ENCODE data around the gene DNAJB12. TPM values are rescaled to one million over a fixed set of nuclear protein-coding genes. Genes with fewer than 3 reads are reported as not detected.

The DNAJB12 gene
- total and polyA plus RNA-seq, 8 donors, result 25.1 to 38.9 (median 28.3) TPM

DNA sequence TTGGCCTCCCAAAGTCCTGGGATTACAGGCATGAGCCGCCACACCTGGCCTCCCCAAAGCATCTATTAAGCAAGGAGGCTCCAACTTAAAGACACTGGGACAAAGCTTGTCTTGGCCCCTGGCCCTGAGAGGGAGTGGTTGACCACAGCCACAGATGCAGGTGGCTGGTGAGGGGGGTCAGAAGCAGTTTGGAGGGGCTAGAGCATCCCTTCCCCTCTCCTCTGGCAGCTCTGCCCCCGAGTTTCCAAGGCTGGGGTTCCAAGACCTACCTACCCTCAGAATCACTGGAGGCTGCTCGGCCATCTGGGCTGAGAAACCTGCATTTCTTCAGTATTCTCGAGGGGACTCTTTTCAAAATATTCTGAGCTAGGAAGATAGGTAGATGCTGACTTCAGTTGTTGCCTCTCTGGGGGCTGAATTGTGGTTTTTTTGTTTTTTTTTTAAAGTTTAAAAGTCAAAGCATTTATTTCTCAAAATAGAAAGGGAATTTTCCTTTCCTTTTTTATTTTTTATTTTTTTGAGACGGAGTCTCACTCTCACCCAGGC, 48.4 kb downstream of the DNAJB12 start:
- H3K9me3 ChIP-seq, result no peaks in the 10 kb centered on the region
- intact Hi-C loops (cut with DNase I), result no loop called here
- H3K4me3 ChIP-seq, result no peak overlapping the region
- no peak for ATAC-seq
- no peak for DNase-seq
- H3K4me1 ChIP-seq, result peaks cover 22 to 52% of the 10 kb centered on the region in 2 donors
- peak overlapping the region; percentile 34 to 55 for H3K27ac ChIP-seq
- H3K27me3 ChIP-seq, result no peaks in the 10 kb centered on the region
- no peaks in the 10 kb centered on the region for H3K36me3 ChIP-seq
- TF ChIP-seq, protein P1, sequence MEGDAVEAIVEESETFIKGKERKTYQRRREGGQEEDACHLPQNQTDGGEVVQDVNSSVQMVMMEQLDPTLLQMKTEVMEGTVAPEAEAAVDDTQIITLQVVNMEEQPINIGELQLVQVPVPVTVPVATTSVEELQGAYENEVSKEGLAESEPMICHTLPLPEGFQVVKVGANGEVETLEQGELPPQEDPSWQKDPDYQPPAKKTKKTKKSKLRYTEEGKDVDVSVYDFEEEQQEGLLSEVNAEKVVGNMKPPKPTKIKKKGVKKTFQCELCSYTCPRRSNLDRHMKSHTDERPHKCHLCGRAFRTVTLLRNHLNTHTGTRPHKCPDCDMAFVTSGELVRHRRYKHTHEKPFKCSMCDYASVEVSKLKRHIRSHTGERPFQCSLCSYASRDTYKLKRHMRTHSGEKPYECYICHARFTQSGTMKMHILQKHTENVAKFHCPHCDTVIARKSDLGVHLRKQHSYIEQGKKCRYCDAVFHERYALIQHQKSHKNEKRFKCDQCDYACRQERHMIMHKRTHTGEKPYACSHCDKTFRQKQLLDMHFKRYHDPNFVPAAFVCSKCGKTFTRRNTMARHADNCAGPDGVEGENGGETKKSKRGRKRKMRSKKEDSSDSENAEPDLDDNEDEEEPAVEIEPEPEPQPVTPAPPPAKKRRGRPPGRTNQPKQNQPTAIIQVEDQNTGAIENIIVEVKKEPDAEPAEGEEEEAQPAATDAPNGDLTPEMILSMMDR (IDR thresholded peaks at IDR 0.05), result no peak

DNA sequence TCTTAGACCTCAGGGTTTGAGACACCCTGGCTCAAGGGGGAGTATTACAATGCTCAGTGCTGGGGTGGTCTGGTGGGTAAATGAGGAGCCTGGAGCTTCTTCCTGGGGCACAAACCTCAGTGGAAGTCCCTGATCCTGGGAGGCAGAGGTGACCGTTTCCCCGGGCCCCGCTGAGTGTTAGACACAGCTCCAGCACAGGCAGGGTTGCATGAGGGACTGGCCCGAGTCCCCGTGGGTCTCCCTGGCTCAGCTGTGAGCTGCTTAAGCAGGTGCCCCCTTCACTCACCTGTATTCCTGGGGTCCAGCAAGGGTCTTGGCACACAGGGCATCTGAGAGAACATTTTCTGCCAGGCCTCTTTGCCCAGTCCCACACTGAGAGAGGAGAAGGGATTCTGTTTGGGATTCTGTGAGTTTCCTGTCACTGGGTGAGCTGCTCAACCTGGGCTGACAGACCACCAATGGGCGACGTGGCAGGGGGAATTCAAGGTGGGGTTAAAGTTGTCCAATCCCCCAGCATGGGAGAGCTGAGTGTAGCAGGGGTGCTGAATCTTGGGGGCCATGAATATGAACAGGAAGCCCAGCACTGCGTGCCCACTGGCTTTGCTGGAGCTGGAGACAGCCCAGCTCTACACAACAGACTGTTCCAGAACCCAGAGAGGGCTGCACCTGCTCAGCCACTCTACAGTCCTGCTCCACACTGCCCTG, 51.1 kb downstream of the DNAJB12 start:
- peak overlapping the region in 1 of 2 donors; percentile 23 for H3K27ac ChIP-seq
- ATAC-seq, result no peak
- intact Hi-C loops (cut with DNase I), result no loop called here
- peaks cover 6 to 35% of the 10 kb centered on the region in 2 donors for H3K4me1 ChIP-seq
- H3K9me3 ChIP-seq, result no peaks in the 10 kb centered on the region
- TF ChIP-seq, protein P1 (IDR thresholded peaks at IDR 0.05), result no peak
- no peaks in the 10 kb centered on the region for H3K27me3 ChIP-seq
- DNase-seq, result peak in 1 of 4 donors; percentile 71
- H3K4me3 ChIP-seq, result no peak overlapping the region
- no peaks in the 10 kb centered on the region for H3K36me3 ChIP-seq

DNA sequence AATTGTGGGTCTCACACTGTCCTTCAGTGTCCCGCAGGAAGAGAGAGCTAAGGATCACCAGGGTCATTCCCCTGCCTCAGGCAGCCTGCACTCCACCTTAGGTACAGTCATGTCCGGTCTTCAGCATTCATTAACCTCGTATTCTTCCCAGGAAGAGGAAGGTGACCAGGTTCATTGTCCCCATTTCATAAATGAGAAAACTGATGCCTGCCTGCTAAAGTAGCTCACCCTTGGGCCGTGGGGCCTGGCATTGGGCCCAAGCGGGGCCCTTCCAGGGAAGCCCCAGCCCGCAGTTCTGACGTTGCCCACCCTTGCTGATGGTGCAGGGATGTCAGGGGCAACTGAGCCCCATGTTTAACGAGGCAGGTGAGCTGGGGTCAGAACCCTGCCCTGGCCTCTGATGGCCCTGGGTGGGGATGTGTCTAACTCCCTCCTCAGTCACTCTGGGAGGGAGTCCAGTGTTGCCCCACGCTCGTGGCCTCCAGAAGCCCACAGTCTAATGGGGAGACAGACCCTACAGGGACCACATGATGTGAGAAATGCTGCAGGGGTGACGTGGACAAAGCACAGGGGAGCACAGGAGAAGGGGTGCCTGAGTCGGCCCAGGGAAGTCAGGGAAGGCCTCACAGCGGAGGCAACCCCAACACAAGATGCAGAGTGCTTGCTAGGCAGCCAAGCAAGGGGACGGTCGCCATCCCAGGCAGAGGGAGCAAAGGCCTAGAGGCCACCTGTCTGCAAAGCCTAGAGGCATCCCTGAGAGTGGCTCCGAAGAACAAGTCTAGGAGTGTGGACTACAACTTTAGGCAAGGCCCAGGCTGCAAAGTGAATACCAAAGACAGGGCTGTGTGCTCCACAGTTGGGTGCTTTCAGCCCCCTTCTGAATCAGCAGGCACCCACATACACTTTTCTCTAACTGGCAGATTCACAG, 55.9 kb downstream of the DNAJB12 start:
- TF ChIP-seq, protein P1 (IDR thresholded peaks at IDR 0.05), result no peak
- H3K27ac ChIP-seq, result peak overlapping the region; percentile 95 to 99
- no peaks in the 10 kb centered on the region for H3K36me3 ChIP-seq
- H3K27me3 ChIP-seq, result no peaks in the 10 kb centered on the region
- ATAC-seq (no peak), DNase-seq (no peak)
- intact Hi-C loops (cut with DNase I), result no loop called here
- H3K9me3 ChIP-seq, result no peaks in the 10 kb centered on the region
- H3K4me1 ChIP-seq, result peaks cover 7 to 42% of the 10 kb centered on the region in 2 donors
- no peak overlapping the region for H3K4me3 ChIP-seq

DNA sequence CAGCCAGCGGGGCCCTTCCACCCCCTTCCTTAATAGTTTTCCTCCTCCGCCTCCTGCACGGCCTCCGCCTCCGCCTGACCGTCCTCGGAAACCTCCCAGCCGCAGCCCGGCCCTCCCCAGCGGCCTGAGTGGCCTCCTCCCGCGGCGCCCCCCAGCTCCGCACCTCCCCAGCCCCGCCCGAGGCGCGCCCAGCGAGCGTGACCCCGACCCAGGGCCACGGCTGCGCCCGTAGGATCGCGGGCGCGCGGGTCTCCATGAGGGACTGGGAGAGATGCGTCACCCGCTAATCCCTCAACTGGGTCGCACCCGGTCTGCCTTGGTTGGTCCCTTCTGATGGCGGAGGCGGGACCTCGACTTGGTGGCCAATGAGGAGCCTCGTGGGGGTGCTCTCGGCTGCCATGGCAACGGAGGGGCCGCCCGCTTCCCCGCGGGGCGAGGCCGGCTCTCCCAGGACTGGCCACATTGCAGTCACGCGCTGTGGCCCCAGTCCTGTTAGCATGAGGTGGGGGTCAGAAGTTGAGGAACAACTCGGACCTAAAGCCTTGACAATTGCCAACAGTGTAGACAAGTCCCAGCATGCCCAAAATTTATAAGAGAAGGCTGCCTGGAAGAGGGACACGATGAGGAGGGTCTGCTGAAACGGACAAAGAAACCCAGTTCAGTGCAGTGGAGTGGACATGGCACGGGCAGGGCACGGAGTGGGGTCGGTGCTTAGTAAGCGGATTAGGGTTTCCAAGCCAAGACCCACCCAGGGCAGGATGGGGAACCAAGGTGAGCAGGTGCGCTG, 56.7 kb downstream of the DNAJB12 start:
- intact Hi-C loops (cut with DNase I), result no loop called here
- Histone ChIP-seq H3K27ac (peak overlapping the region; percentile 95 to 99), H3K27me3 (no peaks in the 10 kb centered on the region), H3K4me3 (peak overlapping the region; percentile 63 to 82), H3K4me1 (peaks cover 7 to 43% of the 10 kb centered on the region in 2 donors), H3K9me3 (no peaks in the 10 kb centered on the region), H3K36me3 (no peaks in the 10 kb centered on the region)
- ATAC-seq, result peak; percentile 97
- TF ChIP-seq, protein P1 (IDR thresholded peaks at IDR 0.05), result no peak
- DNase-seq, result peak; percentile 89 to 99 (median 98)
